ENCODE results near the gene DAB1.
"Not testable (repeated sequence)": the region's sequence is repeated elsewhere in the genome, so short reads cannot be mapped to it uniquely, and the experiment has no call there.

DAB1 gene

DNA sequence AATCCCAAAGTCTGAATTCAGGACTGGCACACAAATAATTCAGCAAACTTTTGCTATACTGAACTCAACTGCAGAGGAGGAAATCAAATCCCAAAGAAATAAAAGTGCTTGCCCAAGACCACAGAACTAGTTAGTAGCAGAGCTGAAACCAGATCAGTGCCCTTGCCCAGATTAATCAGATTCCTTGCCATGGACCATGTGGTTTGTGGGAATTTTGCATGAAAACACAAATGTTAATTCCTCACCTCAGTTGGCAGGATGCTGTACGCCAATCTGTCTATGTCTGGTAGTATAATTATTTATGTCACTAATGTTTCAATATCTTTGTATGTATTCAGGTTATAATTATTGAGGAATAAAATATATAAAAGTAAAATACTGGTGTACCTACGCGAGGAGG lies 173.8 kb downstream of the DAB1 start:
- no peak overlapping the region for H3K4me3 ChIP-seq (ENCODE audit: low read length)
- DNase-seq (ENCODE audit: low read depth, low spot score), result no peak

DNA sequence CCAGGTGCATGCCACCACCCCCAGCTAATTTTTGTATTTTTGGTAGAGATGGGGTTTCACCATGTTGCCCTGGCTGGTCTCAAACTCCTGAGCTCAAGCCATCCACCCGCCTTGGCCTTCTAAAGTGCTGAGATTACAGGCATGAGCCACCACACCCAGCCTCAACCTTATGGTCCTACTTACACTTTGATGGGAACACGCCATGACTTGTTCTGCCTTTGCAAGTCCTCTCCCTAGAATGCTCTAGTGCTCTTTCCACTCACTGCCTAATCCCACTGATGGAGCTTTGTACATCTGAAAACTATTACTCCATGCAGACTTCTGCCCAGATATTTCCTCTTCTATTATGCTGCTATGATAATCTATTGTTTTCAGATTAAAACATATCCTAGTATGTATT lies 174.3 kb downstream of the DAB1 start:
- DNase-seq (ENCODE audit: low read depth, low spot score), result no peak
- H3K4me3 ChIP-seq (ENCODE audit: low read length), result no peak overlapping the region

DNA sequence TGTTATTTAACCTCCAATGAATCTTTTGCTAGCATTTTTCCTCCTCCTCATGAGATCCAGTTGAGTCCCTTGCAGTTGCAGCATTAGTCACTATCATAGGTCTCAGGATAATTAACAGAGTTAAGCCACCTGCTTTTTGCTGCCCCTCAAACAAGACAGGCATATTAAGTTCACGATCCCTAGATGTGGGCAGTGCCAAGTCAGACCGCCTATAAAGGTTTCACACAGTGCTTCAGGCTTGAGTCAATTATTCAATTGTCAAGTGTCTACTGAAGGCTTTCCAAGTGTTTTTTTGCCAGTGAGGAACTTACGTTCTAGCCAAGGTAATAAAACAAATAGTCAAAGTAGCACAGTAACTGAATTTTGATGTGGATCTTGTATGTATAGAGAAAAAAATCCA lies 175.0 kb downstream of the DAB1 start:
- DNase-seq (ENCODE audit: low read depth, low spot score), result no peak
- no peak overlapping the region for H3K4me3 ChIP-seq (ENCODE audit: low read length)

DNA sequence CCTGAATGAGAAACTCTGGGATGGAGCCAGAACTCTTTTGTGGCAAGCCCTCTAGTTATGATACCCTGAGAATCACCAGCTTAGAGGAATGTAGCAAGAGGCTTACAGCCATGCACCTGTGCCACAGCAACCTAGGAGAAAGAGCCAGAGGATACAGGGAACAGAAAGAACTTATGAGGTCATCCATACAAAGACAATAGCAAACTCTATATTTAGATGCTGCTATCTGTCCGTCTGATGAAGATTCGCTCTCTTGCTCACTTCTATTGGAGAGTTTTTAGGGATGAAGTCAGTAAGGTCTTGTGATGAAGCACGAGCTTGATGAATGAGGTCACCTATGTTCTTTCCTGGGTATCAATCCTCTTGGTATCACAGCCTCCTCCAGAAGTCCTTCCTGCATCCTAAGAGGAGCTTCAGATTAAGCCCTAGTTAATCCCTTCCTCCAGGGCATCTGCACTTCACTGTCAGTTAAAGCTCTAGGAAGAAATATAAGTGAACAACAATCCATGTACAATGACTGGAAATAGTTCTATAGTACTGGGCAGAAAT lies 185.6 kb downstream of the DAB1 start:
- no peak for DNase-seq (ENCODE audit: low read depth, low spot score)
- H3K4me3 ChIP-seq (ENCODE audit: low read length), result no peak overlapping the region

DNA sequence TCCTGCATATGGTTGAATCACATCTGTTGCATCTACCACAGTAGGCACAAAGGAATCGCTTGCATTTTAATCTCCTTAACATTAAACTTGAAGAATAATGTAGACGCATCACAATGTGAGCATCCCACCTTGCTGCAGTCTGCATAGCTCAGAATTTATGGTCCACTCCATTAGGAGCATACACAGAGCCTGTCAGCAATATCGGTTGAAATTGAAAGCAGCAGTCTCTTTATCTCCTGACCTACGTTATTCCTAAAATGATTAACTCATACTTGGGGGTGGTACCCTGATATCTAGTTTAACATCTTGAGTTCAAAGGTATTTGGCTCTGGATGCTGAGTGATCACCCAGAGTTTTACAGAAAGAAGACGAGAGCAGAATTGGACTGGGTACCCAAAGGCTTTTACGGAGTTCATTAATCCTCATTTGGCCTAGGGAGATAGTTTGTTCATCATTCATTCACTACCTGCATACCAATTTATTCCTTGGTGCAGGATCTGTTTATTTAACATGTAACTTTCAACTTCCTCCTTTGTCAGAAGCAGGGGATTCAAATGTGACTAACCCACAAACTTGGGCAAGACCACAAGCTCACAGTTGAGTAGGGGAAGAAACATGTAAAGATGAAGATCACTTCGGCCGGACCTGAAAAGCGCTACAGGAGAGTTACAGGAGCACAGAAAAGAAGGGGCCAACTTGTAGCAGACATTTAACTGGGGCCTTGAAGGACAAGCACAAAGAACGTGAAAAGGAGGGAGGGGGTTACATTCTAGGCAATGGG lies 187.9 kb downstream of the DAB1 start:
- no peak overlapping the region for H3K4me3 ChIP-seq (ENCODE audit: low read length)
- DNase-seq (ENCODE audit: low read depth, low spot score), result no peak

DNA sequence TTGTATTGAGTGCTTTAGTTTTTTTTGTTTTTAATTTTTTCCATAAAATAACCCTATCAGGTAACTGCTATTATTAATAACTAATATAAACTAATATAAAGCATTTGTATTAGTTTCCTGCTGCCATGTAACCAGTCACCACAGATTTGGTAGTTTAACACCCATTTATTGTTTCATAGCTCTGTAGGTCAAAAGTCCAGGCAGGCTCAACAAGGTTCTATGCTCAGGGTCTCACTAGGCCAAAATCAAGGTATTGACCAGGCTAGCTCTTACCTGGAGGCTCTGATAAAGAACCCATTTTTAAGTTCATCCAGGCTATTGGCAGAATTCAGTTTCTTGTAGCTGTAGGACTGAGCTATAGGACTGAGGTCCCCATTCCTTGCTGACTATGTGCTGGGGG lies 189.4 kb downstream of the DAB1 start:
- H3K4me3 ChIP-seq (ENCODE audit: low read length), result no peak overlapping the region
- no peak for DNase-seq (ENCODE audit: low read depth, low spot score)

DNA sequence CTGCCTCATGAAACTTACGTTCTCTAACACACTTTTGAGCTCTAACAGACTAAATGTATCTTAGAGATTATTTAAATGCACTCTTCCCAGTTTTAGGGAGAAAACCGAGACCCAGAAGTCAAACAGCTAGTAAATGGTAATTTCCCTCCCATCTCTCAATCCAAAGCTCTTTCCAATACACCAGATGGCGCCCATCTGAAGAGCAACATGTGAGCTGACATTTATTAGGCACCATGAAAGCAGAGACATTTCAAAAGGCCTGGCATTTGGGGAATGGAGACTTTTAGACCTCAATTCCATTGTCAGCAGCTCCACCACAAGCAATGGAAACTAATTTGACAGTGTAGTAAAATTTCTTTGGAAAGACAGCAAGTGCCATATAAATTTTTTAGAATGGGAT lies 191.4 kb downstream of the DAB1 start:
- DNase-seq (ENCODE audit: low read depth, low spot score), result no peak
- no peak overlapping the region for H3K4me3 ChIP-seq (ENCODE audit: low read length)

DNA sequence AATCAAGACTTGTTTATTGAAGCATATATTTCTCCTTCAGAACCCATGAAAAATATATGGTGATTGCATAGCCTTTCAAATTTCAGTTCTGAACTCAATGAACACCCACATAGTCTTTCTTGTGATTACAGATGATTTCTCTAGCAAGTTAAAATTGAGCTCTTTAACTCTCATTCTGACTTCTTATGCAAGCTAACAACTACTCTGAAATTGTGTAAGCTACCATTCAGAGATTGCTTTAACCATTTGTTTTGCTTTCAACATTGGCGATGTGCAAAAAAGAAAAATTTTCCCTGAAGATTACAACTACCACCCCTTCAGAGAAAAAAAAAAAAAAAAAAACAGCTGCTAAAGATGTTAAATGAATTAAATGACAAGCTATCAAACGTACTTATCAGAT lies 193.9 kb downstream of the DAB1 start:
- H3K4me3 ChIP-seq (ENCODE audit: low read length), result no peak overlapping the region
- DNase-seq (ENCODE audit: low read depth, low spot score), result no peak

DNA sequence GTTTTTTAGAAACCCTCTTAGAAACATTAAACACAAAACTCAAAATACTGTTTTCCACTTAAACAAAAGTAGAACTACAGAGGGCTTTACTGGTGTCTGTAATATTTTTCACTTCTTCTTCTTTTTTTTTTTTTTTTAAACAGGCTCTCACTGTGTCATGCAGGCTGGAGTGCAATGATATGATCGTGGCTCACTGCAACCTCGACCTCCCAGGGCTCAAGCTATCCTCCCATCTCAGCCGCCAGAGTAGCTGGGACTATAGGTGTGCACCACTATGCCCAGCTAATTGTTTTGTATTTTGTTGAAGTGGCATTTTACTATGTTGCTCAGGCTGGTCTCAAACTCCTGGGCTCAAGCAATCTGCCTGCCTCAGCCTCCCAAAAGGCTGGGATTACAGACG lies 194.8 kb downstream of the DAB1 start:
- DNase-seq (ENCODE audit: low read depth, low spot score), result no peak
- no peak overlapping the region for H3K4me3 ChIP-seq (ENCODE audit: low read length)

DNA sequence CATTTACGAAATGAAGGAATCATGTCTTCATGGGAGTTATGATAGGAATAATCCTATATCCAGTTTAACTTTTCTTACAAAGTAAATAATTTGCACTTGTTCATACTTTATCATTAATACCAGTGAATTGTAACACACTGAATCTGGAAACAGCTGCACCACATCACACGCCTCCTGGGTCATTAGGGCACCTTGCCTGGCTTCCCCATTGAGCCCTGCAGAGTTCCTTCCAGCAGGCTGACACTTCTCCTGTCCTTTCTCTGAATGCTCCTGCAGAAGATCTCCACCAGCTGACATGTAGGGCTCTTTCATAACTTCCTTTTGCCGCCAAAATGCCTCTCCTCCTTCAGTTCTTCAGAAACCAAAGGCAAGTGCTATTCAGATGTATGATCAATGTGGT lies 201.1 kb downstream of the DAB1 start:
- H3K4me3 ChIP-seq (ENCODE audit: low read length), result no peak overlapping the region
- no peak for DNase-seq (ENCODE audit: low read depth, low spot score)

DNA sequence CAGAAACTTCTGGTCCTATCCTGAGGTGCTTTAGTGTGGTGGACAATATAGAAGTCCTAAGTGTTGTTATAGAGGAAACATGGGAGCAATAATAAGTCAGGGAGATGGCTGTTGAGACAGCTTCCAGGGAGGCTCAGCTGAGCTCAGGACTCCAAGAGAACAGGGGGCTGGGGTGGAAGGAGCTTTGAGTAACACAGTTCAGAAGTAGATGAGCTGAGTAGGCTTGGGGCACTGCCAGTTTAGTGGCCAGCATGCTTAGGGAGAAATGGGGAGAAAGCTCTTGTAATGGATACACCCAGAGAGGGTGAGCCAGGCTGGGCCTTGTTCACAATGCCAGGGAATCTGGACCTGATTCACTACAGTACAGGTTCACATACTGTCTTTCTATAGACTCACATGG lies 201.6 kb downstream of the DAB1 start:
- H3K4me3 ChIP-seq (ENCODE audit: low read length), result no peak overlapping the region
- DNase-seq (ENCODE audit: low read depth, low spot score), result no peak

DNA sequence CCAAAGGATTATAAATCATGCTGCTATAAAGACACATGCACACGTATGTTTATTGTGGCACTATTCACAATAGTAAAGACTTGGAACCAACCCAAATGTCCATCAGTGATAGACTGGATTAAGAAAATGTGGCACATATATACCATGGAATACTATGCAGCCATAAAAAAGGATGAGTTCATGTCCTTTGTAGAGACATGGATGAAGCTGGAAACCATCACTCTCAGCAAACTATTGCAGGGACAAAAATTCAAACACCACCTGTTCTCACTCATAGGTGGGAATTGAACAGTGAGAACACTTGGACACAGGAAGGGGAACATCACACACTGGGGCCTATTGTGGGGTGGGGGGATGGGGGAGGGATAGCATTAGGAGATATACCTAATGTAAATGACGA lies 203.0 kb downstream of the DAB1 start:
- not testable (repeated sequence) for H3K4me3 ChIP-seq (ENCODE audit: low read length); DNase-seq (ENCODE audit: low read depth, low spot score)

DNA sequence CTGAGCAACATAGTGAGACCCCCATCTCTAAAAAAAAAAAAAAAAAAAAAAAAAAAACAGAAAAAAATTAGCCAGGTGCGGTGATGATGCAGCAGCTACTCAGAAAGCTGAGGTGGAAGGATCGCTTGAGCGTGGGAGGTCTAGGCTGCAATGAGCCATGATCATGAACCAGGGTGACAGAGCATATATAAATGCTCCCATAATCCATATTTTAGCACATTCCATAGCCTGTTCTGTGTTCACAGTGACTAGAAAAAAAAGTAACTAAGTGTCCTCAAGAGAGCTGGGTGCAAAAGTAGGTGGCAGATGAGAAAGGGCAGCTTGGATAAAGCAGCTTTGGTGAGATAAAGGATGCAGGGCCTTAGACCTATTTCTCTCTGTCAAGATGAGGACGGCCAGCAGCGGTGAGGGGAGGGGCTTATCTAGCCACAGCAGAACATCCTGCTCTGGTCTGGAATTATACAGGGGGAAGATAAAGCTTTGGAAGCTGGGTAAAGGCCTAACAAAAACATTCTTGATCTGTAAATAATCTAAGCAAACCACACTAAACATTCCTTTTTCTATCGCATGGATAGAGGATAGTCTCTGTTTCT lies 205.3 kb downstream of the DAB1 start:
- no peak for DNase-seq (ENCODE audit: low read depth, low spot score)
- H3K4me3 ChIP-seq (ENCODE audit: low read length), result no peak overlapping the region

DNA sequence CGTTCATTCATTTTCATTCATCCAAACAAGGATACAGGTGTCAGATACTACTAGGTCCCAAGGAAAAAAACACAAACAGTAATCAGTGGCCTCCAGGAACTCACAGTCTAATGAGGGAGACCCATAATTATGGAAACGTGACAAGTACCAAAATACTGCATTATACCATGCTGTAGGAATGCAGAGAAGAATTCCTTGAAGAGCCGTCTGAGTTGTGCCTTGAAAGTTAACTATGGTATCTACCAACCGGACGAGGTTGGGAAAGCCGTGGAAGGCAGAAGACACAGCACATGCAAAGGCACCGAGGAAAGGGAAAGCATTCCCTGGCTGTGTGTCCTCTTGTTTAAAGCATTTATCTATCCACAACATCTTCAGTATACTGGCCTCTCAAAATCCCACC lies 206.0 kb downstream of the DAB1 start:
- DNase-seq (ENCODE audit: low read depth, low spot score), result no peak
- H3K4me3 ChIP-seq (ENCODE audit: low read length), result no peak overlapping the region

DNA sequence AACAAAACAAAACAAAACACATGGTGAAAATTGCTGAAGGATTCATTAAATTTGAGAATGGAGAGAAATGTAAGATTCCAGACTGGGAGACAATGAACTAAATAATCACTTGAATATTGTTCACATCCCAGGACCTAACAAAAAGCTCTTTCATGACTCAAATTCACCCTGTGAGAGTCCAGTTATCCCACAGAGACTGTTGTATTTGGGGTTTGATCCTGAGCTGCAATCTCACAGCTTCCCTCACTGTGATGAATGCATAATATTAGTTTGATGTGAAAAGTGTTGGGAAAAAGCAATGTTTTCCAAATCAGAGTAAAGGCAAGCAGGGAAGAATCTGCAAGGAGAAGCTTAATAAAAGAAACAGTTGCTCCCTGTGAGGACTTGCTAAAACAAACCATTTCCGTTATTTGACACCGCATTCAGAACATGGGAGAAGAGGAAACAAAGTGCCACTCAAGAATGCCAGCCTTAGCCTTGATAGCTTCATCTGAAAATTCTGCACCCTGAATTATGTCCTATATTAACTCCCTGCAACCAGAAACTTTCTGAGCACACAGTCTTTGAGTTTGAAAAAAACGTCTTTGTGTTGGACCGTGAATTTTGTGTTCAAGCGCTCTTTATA lies 208.8 kb downstream of the DAB1 start:
- no peak for DNase-seq (ENCODE audit: low read depth, low spot score)

DNA sequence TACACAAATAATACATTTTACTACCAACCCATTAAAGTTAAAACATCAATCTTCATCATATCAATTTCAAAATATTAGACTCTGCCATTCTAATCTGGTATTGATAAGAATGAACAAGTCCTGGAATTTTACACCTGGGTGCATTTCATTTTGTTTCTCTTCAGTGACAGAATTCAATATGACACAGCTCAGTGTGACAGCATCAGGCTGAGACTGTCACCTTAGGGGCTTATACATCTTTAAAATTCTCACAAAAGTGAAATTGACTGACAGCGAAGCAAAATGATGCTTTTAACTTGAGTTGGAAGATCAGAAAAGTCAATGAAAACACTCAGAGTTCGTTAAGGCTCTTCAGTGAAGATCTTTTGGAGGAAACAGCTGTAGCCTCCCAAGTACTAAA lies 213.0 kb downstream of the DAB1 start:
- H3K4me3 ChIP-seq (ENCODE audit: low read length), result no peak overlapping the region
- DNase-seq (ENCODE audit: low read depth, low spot score), result no peak

More for the DNA sequence above, 208.8 kb downstream of the DAB1 start:
- H3K4me3 ChIP-seq (ENCODE audit: low read length), result no peak overlapping the region

DNA sequence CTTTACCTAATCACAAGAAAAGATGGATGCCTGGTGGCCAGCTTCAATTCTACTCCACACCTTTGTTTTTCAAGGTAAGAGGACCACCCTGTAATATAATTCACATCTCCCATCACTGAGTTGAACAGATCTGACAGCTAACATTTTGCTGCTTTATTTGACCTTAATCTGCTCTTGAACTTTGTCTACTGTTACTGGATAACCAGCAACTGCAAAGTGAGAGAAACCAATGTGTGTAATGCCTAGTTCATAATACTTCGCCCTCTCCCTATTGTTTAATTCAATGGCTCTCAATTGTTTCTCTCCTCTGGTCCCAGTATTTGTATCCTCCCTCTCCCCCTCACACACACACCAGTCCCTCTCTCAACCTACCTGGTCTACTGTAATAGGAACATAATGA lies 214.4 kb downstream of the DAB1 start:
- H3K4me3 ChIP-seq (ENCODE audit: low read length), result no peak overlapping the region
- DNase-seq (ENCODE audit: low read depth, low spot score), result no peak

DNA sequence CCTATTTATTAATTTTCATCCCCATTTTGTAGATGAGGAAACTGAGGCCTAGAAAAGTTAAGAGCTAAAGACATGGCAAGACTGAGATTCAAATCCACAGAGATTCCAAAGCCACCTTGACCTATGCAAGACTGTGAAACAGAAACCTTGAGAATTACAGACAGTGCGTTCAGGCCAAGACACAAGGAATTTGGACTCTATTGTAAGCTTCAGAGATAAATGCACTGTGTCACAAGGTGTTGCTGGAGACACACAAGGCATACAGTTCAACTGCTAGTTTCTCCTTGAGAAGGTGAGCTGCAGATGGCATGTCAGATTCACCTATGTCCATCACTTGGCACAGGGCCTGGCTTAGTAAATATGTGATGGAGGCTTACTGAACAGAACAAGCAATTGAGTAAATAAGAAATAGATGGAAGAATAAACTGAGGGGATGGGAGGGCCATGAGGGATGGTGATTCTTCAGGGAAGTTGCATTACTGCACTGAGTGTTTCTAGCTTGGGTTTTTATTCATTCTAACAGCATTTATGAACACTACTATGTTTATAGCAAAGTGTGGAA lies 215.0 kb downstream of the DAB1 start:
- H3K4me3 ChIP-seq (ENCODE audit: low read length), result no peak overlapping the region
- DNase-seq (ENCODE audit: low read depth, low spot score), result no peak

DNA sequence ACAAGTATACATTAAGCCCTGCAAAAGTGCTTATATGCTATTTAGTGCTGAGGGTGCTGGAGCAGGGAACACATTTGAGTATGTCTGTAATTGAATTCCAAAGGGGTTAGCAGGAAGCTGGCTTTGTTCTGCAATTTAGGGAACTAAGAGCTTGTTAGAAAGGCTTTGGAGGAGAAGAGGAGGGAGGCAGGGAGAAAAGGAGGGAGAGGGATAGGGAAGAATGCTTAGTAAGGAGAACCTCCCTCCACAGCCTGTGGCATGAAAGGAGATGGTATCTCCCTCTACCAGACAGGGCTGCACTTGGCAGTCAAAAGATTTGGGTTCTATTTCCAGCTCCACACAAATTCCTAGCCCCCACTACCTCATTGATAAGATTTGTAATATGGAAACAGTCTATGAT lies 217.8 kb downstream of the DAB1 start:
- DNase-seq (ENCODE audit: low read depth, low spot score), result no peak
- H3K4me3 ChIP-seq (ENCODE audit: low read length), result no peak overlapping the region

All from Jurkat, Clone E6-1 (cell line).